Neural cell (in vitro differentiated cells): Measurements from ENCODE around the gene SOCS2. TPM values are rescaled to one million over a fixed set of nuclear protein-coding genes. Genes with fewer than 3 reads are reported as not detected.

Experiments
- H2AFZ ChIP-seq: fragments of 200-600, 300-800 bp; sonication (generic), shearing (Covaris generic); 2 replicates; pipeline ENCODE4 v1.6.0; 2014; ENCODE audit warnings: low read depth, mild to moderate bottlenecking, antibody characterized with exemption, low read length, moderate library complexity
- H3F3A ChIP-seq: fragments of 200-600 bp; shearing (Covaris generic); 2 replicates; pipeline ENCODE4 v1.6.1; 2016; ENCODE audit warnings: mild to moderate bottlenecking, moderate library complexity, mixed read lengths, antibody characterized with exemption, low read length; ENCODE audit not compliant: insufficient read depth, poor library complexity, severe bottlenecking
- H3K27ac ChIP-seq: fragments of 200-600, 300-800 bp; sonication (generic), shearing (Covaris generic); 2 replicates; pipeline ENCODE4 v1.5.1; 2014; ENCODE audit warnings: mild to moderate bottlenecking, low read length, moderate library complexity
- H3K27me3 ChIP-seq: fragments of 300-800, 200-600 bp; sonication (generic), shearing (Covaris generic); 2 replicates; pipeline ENCODE4 v1.6.0; 2014; ENCODE audit warnings: mild to moderate bottlenecking, low read depth, low read length, moderate library complexity; ENCODE audit not compliant: insufficient read depth
- H3K36me3 ChIP-seq: fragments of 300-800, 200-600 bp; sonication (generic), shearing (Covaris generic); 2 replicates; pipeline ENCODE4 v1.5.1; 2014; ENCODE audit warnings: mild to moderate bottlenecking, antibody characterized with exemption, low read length, moderate library complexity; ENCODE audit not compliant: insufficient read depth
- H3K4me2 ChIP-seq: fragments of 300-800, 200-600 bp; sonication (generic), shearing (Covaris generic); 2 replicates; pipeline ENCODE4 v1.6.0; 2014; ENCODE audit warnings: mild to moderate bottlenecking, low read length
- H3K4me3 ChIP-seq: fragments of 300-800, 200-600 bp; sonication (generic), shearing (Covaris generic); 2 replicates; pipeline ENCODE4 v1.5.1; 2014; ENCODE audit warnings: mild to moderate bottlenecking, low read length, moderate library complexity
- H3K79me2 ChIP-seq: fragments of 200-600 bp; shearing (Covaris generic); replicated peaks from 2 replicates; pipeline ENCODE4 v1.6.0; 2014; ENCODE audit warnings: mild to moderate bottlenecking, low read length, moderate library complexity; ENCODE audit not compliant: insufficient read depth
- H3K9ac ChIP-seq: fragments of 300-800, 200-600 bp; sonication (generic), shearing (Covaris generic); 2 replicates; pipeline ENCODE4 v1.6.1; 2016; ENCODE audit warnings: mild to moderate bottlenecking, low read length, mixed read lengths
- H3K9me2 ChIP-seq: fragments of 200-600 bp; shearing (Covaris generic); 2 replicates; pipeline ENCODE4 v1.6.1; 2016; ENCODE audit warnings: mild to moderate bottlenecking, low read length, mixed read lengths; ENCODE audit not compliant: insufficient read depth
- H3K9me3 ChIP-seq: fragments of 200-600, 300-800 bp; sonication (generic), shearing (Covaris generic); 2 replicates; pipeline ENCODE4 v1.6.1; 2016; ENCODE audit warnings: mild to moderate bottlenecking, mixed run types, low read length, moderate library complexity, mixed read lengths
- H4K20me1 ChIP-seq: fragments of 200-600 bp; shearing (Covaris generic); 2 replicates; pipeline ENCODE4 v1.6.1; 2016; ENCODE audit warnings: mild to moderate bottlenecking, mixed run types; ENCODE audit not compliant: insufficient read depth
- CTCF ChIP-seq: fragments of 450-650 bp; IDR thresholded peaks from 2 replicates; pipeline ENCODE4 v1.5.1; 2014; ENCODE audit warnings: antibody characterized with exemption, mild to moderate bottlenecking, moderate library complexity; ENCODE audit not compliant: poor library complexity, severe bottlenecking
- EP300 ChIP-seq: fragments of 450-650 bp; conservative IDR thresholded peaks from 2 replicates; pipeline ENCODE4 v1.6.1; 2014; ENCODE audit warnings: antibody characterized with exemption, mild to moderate bottlenecking, moderate library complexity; ENCODE audit not compliant: poor library complexity, severe bottlenecking
- EZH2 ChIP-seq: fragments of 200-600, 300-800 bp; shearing (Covaris generic), sonication (generic); IDR thresholded peaks from 2 replicates; pipeline ENCODE4 v1.6.1; 2014; ENCODE audit warnings: antibody characterized with exemption, low read length, borderline replicate concordance, mild to moderate bottlenecking; ENCODE audit not compliant: insufficient read depth, poor library complexity, severe bottlenecking
- MXI1 ChIP-seq: fragments of 450-650 bp; conservative IDR thresholded peaks from 2 replicates; pipeline ENCODE4 v1.6.1; 2014; ENCODE audit warnings: antibody characterized with exemption, mild to moderate bottlenecking; ENCODE audit not compliant: poor library complexity, severe bottlenecking
- POLR2AphosphoS5 ChIP-seq: IDR thresholded peaks from 2 replicates; pipeline ENCODE4 v1.6.1; 2012
- RAD21 ChIP-seq: fragments of 450-650 bp; conservative IDR thresholded peaks from 2 replicates; pipeline ENCODE4 v1.6.1; 2014; ENCODE audit warnings: antibody characterized with exemption, mild to moderate bottlenecking, moderate library complexity
- SMC3 ChIP-seq: fragments of 450-650 bp; conservative IDR thresholded peaks from 2 replicates; pipeline ENCODE4 v1.6.1; 2014; ENCODE audit warnings: antibody characterized with exemption, mild to moderate bottlenecking, moderate library complexity; ENCODE audit not compliant: poor library complexity
- TAF1 ChIP-seq: IDR thresholded peaks from 2 replicates; pipeline ENCODE4 v1.6.1; 2012; ENCODE audit warnings: low read depth
- polyA plus RNA-seq: library from polyadenylated mRNA; depleted of rRNA; stranded (reverse); fragments of >200 nt; gene quantifications from 2 replicates; pipeline ENCODE4 v1.2.3, GENCODE V29; 2014
- TF ChIP-seq, protein P1 (sequence below): IDR thresholded peaks from 2 replicates; pipeline ENCODE4 v1.6.1; 2012; ENCODE audit warnings: borderline replicate concordance

The SOCS2 gene
- polyA plus RNA-seq, 1 donor from 2014 or later: 119 TPM

- no peak for TF ChIP-seq CTCF
- no peak for TF ChIP-seq RAD21
- no peak for TF ChIP-seq TAF1
- no peak for TF ChIP-seq EP300
- Histone ChIP-seq H4K20me1 (no peaks in the 10 kb centered on the region), H3K9ac (no peak overlapping the region), H3K9me3 (no peaks in the 10 kb centered on the region), H3K36me3 (no peaks in the 10 kb centered on the region), H3K4me2 (no peak overlapping the region), H3K9me2 (no peaks in the 10 kb centered on the region), H2AFZ (no peak overlapping the region), H3F3A (no peaks in the 10 kb centered on the region), H3K79me2 (no peaks in the 10 kb centered on the region), H3K27ac (no peak overlapping the region), H3K27me3 (peaks cover 26% of the 10 kb centered on the region), H3K4me3 (no peak overlapping the region)
Observed at GRCh38 chr12:93592641-93593406, 20.3 kb downstream of the SOCS2 start.

GRCh38 chr12:93593843-93594242 is 21.4 kb downstream of the SOCS2 start:
- H3K9ac ChIP-seq: no peak overlapping the region
- no peak overlapping the region for H3K4me3 ChIP-seq
- no peak overlapping the region for H3K4me2 ChIP-seq
- H4K20me1 ChIP-seq: no peaks in the 10 kb centered on the region
- H3K36me3 ChIP-seq: no peaks in the 10 kb centered on the region
- no peaks in the 10 kb centered on the region for H3F3A ChIP-seq
- H3K9me3 ChIP-seq: no peaks in the 10 kb centered on the region
- H3K9me2 ChIP-seq: no peaks in the 10 kb centered on the region
- H3K27ac ChIP-seq: no peak overlapping the region
- H3K79me2 ChIP-seq: no peaks in the 10 kb centered on the region
- no peak for TF ChIP-seq MXI1
- TF ChIP-seq RAD21: no peak
- no peak for TF ChIP-seq EZH2
- no peak for TF ChIP-seq EP300
- TF ChIP-seq TAF1: no peak
- TF ChIP-seq, protein P1, sequence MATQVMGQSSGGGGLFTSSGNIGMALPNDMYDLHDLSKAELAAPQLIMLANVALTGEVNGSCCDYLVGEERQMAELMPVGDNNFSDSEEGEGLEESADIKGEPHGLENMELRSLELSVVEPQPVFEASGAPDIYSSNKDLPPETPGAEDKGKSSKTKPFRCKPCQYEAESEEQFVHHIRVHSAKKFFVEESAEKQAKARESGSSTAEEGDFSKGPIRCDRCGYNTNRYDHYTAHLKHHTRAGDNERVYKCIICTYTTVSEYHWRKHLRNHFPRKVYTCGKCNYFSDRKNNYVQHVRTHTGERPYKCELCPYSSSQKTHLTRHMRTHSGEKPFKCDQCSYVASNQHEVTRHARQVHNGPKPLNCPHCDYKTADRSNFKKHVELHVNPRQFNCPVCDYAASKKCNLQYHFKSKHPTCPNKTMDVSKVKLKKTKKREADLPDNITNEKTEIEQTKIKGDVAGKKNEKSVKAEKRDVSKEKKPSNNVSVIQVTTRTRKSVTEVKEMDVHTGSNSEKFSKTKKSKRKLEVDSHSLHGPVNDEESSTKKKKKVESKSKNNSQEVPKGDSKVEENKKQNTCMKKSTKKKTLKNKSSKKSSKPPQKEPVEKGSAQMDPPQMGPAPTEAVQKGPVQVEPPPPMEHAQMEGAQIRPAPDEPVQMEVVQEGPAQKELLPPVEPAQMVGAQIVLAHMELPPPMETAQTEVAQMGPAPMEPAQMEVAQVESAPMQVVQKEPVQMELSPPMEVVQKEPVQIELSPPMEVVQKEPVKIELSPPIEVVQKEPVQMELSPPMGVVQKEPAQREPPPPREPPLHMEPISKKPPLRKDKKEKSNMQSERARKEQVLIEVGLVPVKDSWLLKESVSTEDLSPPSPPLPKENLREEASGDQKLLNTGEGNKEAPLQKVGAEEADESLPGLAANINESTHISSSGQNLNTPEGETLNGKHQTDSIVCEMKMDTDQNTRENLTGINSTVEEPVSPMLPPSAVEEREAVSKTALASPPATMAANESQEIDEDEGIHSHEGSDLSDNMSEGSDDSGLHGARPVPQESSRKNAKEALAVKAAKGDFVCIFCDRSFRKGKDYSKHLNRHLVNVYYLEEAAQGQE: no peak
- no peak for TF ChIP-seq SMC3
- no peak for TF ChIP-seq CTCF
- no peak for TF ChIP-seq POLR2AphosphoS5
- peaks cover 26% of the 10 kb centered on the region for H3K27me3 ChIP-seq
- no peak overlapping the region for H2AFZ ChIP-seq
